ENCODE results near the gene RFX1. TPM values are rescaled to one million over a fixed set of nuclear protein-coding genes. Genes with fewer than 3 reads are reported as not detected.
A peak's percentile ranks its signal among the peaks of the same experiment; 100 is the strongest.

RFX1 gene
- total and polyA plus RNA-seq, 2 of the 13 experiments (the other 11 are each of a cell fraction or from before 2014, with no cell fraction given), result 1.1 to 1.3 TPM

- TF ChIP-seq, protein P1, sequence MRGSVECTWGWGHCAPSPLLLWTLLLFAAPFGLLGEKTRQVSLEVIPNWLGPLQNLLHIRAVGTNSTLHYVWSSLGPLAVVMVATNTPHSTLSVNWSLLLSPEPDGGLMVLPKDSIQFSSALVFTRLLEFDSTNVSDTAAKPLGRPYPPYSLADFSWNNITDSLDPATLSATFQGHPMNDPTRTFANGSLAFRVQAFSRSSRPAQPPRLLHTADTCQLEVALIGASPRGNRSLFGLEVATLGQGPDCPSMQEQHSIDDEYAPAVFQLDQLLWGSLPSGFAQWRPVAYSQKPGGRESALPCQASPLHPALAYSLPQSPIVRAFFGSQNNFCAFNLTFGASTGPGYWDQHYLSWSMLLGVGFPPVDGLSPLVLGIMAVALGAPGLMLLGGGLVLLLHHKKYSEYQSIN (CRISPR knock-in tag; IDR thresholded peaks at IDR 0.05; ENCODE audit: borderline replicate concordance), result no peak
- no peak for TF ChIP-seq PRPF4 (IDR thresholded peaks at IDR 0.05; ENCODE audit: low read depth, low read length, poor library complexity, severe bottlenecking)
- TF ChIP-seq ZFP82 (CRISPR knock-in tag; IDR thresholded peaks at IDR 0.05; ENCODE audit: borderline replicate concordance), result no peak; the same call in 1 of the 2 replicates
- TF ChIP-seq EP300 (IDR thresholded peaks at IDR 0.05; ENCODE audit: low read depth in 2 of 2, low read length in 2 of 2), result no peak
- TF ChIP-seq EP300 (CRISPR knock-in tag; IDR thresholded peaks at IDR 0.05; ENCODE audit: borderline replicate concordance), result no peak
- no peak for TF ChIP-seq ZNF616 (CRISPR knock-in tag; IDR thresholded peaks at IDR 0.05; ENCODE audit: low read depth)
- TF ChIP-seq, protein P2, sequence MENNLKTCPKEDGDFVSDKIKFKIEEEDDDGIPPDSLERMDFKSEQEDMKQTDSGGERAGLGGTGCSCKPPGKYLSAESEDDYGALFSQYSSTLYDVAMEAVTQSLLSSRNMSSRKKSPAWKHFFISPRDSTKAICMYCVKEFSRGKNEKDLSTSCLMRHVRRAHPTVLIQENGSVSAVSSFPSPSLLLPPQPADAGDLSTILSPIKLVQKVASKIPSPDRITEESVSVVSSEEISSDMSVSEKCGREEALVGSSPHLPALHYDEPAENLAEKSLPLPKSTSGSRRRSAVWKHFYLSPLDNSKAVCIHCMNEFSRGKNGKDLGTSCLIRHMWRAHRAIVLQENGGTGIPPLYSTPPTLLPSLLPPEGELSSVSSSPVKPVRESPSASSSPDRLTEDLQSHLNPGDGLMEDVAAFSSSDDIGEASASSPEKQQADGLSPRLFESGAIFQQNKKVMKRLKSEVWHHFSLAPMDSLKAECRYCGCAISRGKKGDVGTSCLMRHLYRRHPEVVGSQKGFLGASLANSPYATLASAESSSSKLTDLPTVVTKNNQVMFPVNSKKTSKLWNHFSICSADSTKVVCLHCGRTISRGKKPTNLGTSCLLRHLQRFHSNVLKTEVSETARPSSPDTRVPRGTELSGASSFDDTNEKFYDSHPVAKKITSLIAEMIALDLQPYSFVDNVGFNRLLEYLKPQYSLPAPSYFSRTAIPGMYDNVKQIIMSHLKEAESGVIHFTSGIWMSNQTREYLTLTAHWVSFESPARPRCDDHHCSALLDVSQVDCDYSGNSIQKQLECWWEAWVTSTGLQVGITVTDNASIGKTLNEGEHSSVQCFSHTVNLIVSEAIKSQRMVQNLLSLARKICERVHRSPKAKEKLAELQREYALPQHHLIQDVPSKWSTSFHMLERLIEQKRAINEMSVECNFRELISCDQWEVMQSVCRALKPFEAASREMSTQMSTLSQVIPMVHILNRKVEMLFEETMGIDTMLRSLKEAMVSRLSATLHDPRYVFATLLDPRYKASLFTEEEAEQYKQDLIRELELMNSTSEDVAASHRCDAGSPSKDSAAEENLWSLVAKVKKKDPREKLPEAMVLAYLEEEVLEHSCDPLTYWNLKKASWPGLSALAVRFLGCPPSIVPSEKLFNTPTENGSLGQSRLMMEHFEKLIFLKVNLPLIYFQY (CRISPR knock-in tag; IDR thresholded peaks at IDR 0.05; ENCODE audit: borderline replicate concordance), result peak; percentile 17; the same call in 1 of the 2 replicates
- no peak for TF ChIP-seq MTF2 (CRISPR knock-in tag; IDR thresholded peaks at IDR 0.05; ENCODE audit: borderline replicate concordance)
- no peak for TF ChIP-seq CENPX (CRISPR knock-in tag; IDR thresholded peaks at IDR 0.05)
- TF ChIP-seq THAP8 (CRISPR knock-in tag; IDR thresholded peaks at IDR 0.05; ENCODE audit: borderline replicate concordance), result no peak
- TF ChIP-seq ZNF598 (CRISPR knock-in tag; IDR thresholded peaks at IDR 0.05; ENCODE audit: borderline replicate concordance), result peak; percentile 81; the same call in 1 of the 2 replicates
- TF ChIP-seq ONECUT2 (CRISPR knock-in tag; IDR thresholded peaks at IDR 0.05), result peak; percentile 25; the same call in 1 of the 2 replicates
- TF ChIP-seq KDM1A (CRISPR knock-in tag; IDR thresholded peaks at IDR 0.05), result no peak
- TF ChIP-seq DBP (CRISPR knock-in tag; IDR thresholded peaks at IDR 0.05; ENCODE audit: not compliant biosample characterization), result peak; percentile 71
- peak; percentile 71; the same call in 1 of the 2 replicates for TF ChIP-seq ZNF607 (CRISPR knock-in tag; IDR thresholded peaks at IDR 0.05; ENCODE audit: borderline replicate concordance)
- TF ChIP-seq, protein P3, sequence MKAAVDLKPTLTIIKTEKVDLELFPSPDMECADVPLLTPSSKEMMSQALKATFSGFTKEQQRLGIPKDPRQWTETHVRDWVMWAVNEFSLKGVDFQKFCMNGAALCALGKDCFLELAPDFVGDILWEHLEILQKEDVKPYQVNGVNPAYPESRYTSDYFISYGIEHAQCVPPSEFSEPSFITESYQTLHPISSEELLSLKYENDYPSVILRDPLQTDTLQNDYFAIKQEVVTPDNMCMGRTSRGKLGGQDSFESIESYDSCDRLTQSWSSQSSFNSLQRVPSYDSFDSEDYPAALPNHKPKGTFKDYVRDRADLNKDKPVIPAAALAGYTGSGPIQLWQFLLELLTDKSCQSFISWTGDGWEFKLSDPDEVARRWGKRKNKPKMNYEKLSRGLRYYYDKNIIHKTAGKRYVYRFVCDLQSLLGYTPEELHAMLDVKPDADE (CRISPR knock-in tag; IDR thresholded peaks at IDR 0.05), result no peak
- 0 out of 2 replicates have a peak, but pooled peaks have one; percentile 61 for TF ChIP-seq ZNF225 (CRISPR knock-in tag; IDR thresholded peaks at IDR 0.05)
- no peak for TF ChIP-seq SMAD1 (CRISPR knock-in tag; IDR thresholded peaks at IDR 0.05; ENCODE audit: borderline replicate concordance, low read depth)
- peak; percentile 30 to 34; a peak in 1 of 4 replicates for TF ChIP-seq POLR2A (IDR thresholded peaks at IDR 0.05; ENCODE audit: insufficient read depth in 1 of 2, low read depth in 2 of 2, low read length in 2 of 2)
These were observed 25.8 kb upstream of the RFX1 start, which contains the start of gene IL27RA (continued) for GRCh38 chr19:14031719-14032480.
